Measurements from ENCODE around the gene DRAXIN.

The DRAXIN gene

DNA sequence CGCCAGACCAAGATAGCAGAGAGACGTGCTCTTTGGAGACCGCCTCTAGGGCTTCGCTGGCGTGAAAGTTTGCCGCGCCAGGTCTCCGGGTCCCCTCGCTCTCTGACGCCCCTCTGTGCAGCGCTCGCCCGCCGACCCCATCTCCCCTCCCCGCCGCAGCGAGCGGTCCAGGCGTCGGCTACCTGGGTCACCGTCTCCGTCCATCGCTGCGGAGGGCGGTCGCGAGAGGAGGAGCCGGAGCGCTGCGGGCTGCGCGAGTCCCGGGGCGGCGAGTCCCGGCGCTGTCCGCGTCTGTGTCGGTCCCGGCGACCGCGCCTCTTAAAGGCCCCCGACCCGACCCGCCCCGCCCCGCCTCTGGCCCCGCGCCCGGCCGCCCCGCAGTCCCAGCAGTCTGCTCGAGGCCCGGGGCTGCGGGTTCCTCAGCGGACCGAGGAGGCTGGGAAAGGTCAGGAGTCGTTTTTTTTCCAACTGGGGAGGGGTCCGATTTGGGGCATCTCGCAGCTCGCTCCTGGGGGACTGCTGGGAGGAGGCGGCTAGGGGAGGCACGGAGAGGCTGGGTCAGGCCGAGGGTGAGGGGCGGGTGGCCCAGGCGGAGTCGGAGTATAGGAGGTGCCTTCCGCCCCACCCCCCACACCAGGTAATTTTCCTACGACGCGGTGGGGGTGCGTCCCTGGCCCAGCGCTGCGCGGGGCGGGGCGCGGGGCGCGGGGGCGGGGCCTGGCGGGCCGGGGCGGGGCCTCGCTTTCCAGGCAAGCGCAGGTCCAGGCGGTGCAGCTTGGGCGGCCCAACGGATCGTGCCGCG, 37.2 kb upstream of the DRAXIN start, which contains the start of the genes FBXO2 and FBXO44 (continued):
- TF ChIP-seq ZNF184 (tag by site-specific recombination; IDR thresholded peaks at IDR 0.05): no peak
- TF ChIP-seq, protein P1, sequence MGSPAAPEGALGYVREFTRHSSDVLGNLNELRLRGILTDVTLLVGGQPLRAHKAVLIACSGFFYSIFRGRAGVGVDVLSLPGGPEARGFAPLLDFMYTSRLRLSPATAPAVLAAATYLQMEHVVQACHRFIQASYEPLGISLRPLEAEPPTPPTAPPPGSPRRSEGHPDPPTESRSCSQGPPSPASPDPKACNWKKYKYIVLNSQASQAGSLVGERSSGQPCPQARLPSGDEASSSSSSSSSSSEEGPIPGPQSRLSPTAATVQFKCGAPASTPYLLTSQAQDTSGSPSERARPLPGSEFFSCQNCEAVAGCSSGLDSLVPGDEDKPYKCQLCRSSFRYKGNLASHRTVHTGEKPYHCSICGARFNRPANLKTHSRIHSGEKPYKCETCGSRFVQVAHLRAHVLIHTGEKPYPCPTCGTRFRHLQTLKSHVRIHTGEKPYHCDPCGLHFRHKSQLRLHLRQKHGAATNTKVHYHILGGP (tag by site-specific recombination; IDR thresholded peaks at IDR 0.05): no peak
- TF ChIP-seq ZBTB10 (tag by site-specific recombination; IDR thresholded peaks at IDR 0.05): no peak
- TF ChIP-seq ZBTB7A (tag by site-specific recombination; IDR thresholded peaks at IDR 0.05; ENCODE audit: low read depth): no peak
- TF ChIP-seq GLI2 (tag by site-specific recombination; IDR thresholded peaks at IDR 0.05; ENCODE audit: borderline replicate concordance, low read depth): no peak
- TF ChIP-seq YY2 (tag by site-specific recombination; IDR thresholded peaks at IDR 0.05): no peak
- TF ChIP-seq ZNF174 (tag by site-specific recombination; IDR thresholded peaks at IDR 0.05): no peak
- no peak for TF ChIP-seq ZNF473 (tag by site-specific recombination; IDR thresholded peaks at IDR 0.05)
- TF ChIP-seq, protein P2, sequence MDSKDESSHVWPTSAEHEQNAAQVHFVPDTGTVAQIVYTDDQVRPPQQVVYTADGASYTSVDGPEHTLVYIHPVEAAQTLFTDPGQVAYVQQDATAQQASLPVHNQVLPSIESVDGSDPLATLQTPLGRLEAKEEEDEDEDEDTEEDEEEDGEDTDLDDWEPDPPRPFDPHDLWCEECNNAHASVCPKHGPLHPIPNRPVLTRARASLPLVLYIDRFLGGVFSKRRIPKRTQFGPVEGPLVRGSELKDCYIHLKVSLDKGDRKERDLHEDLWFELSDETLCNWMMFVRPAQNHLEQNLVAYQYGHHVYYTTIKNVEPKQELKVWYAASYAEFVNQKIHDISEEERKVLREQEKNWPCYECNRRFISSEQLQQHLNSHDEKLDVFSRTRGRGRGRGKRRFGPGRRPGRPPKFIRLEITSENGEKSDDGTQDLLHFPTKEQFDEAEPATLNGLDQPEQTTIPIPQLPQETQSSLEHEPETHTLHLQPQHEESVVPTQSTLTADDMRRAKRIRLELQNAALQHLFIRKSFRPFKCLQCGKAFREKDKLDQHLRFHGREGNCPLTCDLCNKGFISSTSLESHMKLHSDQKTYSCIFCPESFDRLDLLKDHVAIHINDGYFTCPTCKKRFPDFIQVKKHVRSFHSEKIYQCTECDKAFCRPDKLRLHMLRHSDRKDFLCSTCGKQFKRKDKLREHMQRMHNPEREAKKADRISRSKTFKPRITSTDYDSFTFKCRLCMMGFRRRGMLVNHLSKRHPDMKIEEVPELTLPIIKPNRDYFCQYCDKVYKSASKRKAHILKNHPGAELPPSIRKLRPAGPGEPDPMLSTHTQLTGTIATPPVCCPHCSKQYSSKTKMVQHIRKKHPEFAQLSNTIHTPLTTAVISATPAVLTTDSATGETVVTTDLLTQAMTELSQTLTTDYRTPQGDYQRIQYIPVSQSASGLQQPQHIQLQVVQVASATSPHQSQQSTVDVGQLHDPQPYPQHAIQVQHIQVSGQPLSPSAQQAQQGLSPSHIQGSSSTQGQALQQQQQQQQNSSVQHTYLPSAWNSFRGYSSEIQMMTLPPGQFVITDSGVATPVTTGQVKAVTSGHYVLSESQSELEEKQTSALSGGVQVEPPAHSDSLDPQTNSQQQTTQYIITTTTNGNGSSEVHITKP (tag by site-specific recombination; IDR thresholded peaks at IDR 0.05): no peak
- TF ChIP-seq, protein P3, sequence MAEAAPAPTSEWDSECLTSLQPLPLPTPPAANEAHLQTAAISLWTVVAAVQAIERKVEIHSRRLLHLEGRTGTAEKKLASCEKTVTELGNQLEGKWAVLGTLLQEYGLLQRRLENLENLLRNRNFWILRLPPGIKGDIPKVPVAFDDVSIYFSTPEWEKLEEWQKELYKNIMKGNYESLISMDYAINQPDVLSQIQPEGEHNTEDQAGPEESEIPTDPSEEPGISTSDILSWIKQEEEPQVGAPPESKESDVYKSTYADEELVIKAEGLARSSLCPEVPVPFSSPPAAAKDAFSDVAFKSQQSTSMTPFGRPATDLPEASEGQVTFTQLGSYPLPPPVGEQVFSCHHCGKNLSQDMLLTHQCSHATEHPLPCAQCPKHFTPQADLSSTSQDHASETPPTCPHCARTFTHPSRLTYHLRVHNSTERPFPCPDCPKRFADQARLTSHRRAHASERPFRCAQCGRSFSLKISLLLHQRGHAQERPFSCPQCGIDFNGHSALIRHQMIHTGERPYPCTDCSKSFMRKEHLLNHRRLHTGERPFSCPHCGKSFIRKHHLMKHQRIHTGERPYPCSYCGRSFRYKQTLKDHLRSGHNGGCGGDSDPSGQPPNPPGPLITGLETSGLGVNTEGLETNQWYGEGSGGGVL (tag by site-specific recombination; IDR thresholded peaks at IDR 0.05): peak; percentile 67; the same call in 1 of the 2 replicates
- TF ChIP-seq ZNF529 (tag by site-specific recombination; IDR thresholded peaks at IDR 0.05; ENCODE audit: insufficient replicate concordance): no peak
- TF ChIP-seq ZNF366 (tag by site-specific recombination; conservative IDR thresholded peaks at IDR 0.05): no peak
- no peak for TF ChIP-seq INSM2 (tag by site-specific recombination; IDR thresholded peaks at IDR 0.05)
- no peak for TF ChIP-seq ZNF48 (tag by site-specific recombination; IDR thresholded peaks at IDR 0.05)
- peak; percentile 63 for TF ChIP-seq PATZ1 (tag by site-specific recombination; IDR thresholded peaks at IDR 0.05)
- TF ChIP-seq, protein P4, sequence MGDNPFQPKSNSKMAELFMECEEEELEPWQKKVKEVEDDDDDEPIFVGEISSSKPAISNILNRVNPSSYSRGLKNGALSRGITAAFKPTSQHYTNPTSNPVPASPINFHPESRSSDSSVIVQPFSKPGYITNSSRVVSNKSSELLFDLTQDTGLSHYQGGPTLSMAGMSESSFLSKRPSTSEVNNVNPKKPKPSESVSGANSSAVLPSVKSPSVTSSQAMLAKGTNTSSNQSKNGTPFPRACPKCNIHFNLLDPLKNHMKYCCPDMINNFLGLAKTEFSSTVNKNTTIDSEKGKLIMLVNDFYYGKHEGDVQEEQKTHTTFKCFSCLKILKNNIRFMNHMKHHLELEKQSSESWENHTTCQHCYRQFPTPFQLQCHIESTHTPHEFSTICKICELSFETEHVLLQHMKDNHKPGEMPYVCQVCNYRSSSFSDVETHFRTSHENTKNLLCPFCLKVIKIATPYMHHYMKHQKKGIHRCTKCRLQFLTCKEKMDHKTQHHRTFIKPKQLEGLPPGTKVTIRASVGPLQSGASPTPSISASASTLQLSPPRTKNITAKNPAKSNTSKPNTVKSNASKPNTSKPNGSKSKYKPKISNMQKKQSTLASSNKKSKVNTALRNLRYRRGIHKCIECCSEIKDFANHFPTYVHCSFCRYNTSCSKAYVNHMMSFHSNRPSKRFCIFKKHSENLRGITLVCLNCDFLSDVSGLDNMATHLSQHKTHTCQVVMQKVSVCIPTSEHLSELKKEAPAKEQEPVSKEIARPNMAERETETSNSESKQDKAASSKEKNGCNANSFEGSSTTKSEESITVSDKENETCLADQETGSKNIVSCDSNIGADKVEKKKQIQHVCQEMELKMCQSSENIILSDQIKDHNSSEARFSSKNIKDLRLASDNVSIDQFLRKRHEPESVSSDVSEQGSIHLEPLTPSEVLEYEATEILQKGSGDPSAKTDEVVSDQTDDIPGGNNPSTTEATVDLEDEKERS (tag by site-specific recombination; IDR thresholded peaks at IDR 0.05): no peak
- TF ChIP-seq ZNF596 (tag by site-specific recombination; IDR thresholded peaks at IDR 0.05): no peak
- TF ChIP-seq ZNF426 (tag by site-specific recombination; IDR thresholded peaks at IDR 0.05): no peak
- TF ChIP-seq SP3 (tag by site-specific recombination; IDR thresholded peaks at IDR 0.05): 0 out of 2 replicates have a peak, but pooled peaks have one; percentile 31
- no peak for TF ChIP-seq ZNF501 (tag by site-specific recombination; IDR thresholded peaks at IDR 0.05)
- no peak for TF ChIP-seq ZNF335 (tag by site-specific recombination; conservative IDR thresholded peaks at IDR 0.05)
- no peak for TF ChIP-seq ZBTB21 (tag by site-specific recombination; IDR thresholded peaks at IDR 0.05)

Data from HEK293 (cell line).